BJ (cell line): ENCODE results near the gene GALNT2. TPM values are rescaled to one million over a fixed set of nuclear protein-coding genes. Genes with fewer than 3 reads are reported as not detected.

Experiments
- CTCF ChIA-PET: fragments of 350-600 bp; formaldehyde crosslinking; extraction: SDS; loops from one replicate; lab custom pipeline; 2021; ENCODE audit warnings: antibody characterized with exemption, inconsistent platforms; lab: Yijun Ruan, JAX
- POLR2A ChIA-PET: fragments of 300-600 bp; sonication (Branson Sonifier 250); formaldehyde crosslinking; extraction: SDS; loops from one replicate; lab custom pipeline; 2021; ENCODE audit warnings: antibody characterized with exemption; lab: Charles Lee
- DNase-seq: peaks from one replicate; pipeline ENCODE4 v3.0.0-alpha.2; 2011; ENCODE audit warnings: low read depth
- H3K27me3 ChIP-seq: 2 replicates; pipeline ENCODE4 v1.6.0; 2011; ENCODE audit warnings: low read length; ENCODE audit not compliant: control insufficient read depth, insufficient read depth
- H3K36me3 ChIP-seq: 2 replicates; pipeline ENCODE4 v1.5.1; 2011; ENCODE audit warnings: low read length; ENCODE audit not compliant: control insufficient read depth, insufficient read depth
- H3K4me3 ChIP-seq: 2 replicates; pipeline ENCODE4 v1.5.1; 2011; ENCODE audit warnings: low read depth, mild to moderate bottlenecking, control low read depth, low read length
- CTCF ChIP-seq: IDR thresholded peaks from 2 replicates; pipeline ENCODE4 v1.5.1; 2011; ENCODE audit warnings: low read depth, mild to moderate bottlenecking, control low read depth, inconsistent platforms, low read length, moderate library complexity; ENCODE audit not compliant: insufficient read depth
- polyA plus RNA-seq: library from polyadenylated mRNA; depleted of rRNA; stranded (reverse); fragments of >200 nt; gene quantifications from 2 replicates; pipeline ENCODE4 v1.2.3, GENCODE V29; 2011

GALNT2 gene
- polyA plus RNA-seq, 1 experiment = 90.9 TPM

DNA sequence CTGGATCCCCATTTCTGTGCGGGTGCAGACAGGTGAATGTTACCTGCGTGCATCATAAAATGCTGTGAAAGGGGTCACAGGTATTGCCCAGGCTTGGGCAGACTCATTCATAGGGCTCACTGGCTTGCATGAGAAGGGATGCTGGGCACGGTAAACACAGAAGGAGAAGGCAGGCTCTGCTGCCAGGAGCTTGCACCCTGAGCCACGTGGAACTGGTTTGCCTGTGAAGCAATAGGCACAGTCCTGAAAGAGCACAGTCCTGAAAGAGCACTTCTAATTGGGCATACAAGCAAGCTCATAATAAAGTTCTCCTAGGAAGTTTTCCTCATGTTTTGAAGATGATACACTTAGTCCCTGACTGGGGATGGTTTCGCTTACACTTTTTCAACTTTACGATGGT is 40.9 kb downstream of the GALNT2 start:
- no peak for TF ChIP-seq CTCF
- Histone ChIP-seq H3K27me3 (no peaks in the 10 kb centered on the region), H3K36me3 (no peaks in the 10 kb centered on the region), H3K4me3 (no peak overlapping the region)
- no peak for DNase-seq
- ChIA-PET CTCF (interaction anchor here (0.7 kb wide), 1 partner anchor 15 kb away, joined by 3 read pairs; no protein-coding TSS in a partner anchor), POLR2A (no interaction called here)

- POLR2A ChIA-PET = no interaction called here
- no peak for DNase-seq
- no peaks in the 10 kb centered on the region for H3K36me3 ChIP-seq
- TF ChIP-seq CTCF = no peak
- no peaks in the 10 kb centered on the region for H3K27me3 ChIP-seq
- CTCF ChIA-PET = interaction anchor here (0.7 kb wide), 1 partner anchor 14 kb away, joined by 3 read pairs; no protein-coding TSS in a partner anchor
- no peak overlapping the region for H3K4me3 ChIP-seq
These were observed 41.5 kb downstream of the GALNT2 start for GRCh38 chr1:230108580-230108979.

- ChIA-PET CTCF (no interaction called here), POLR2A (no interaction called here)
- no peak for TF ChIP-seq CTCF
- H3K27me3 ChIP-seq = no peaks in the 10 kb centered on the region
- no peak for DNase-seq
- no peak overlapping the region for H3K4me3 ChIP-seq
- no peaks in the 10 kb centered on the region for H3K36me3 ChIP-seq
These were observed 42.0 kb downstream of the GALNT2 start for GRCh38 chr1:230109066-230109465.

DNA sequence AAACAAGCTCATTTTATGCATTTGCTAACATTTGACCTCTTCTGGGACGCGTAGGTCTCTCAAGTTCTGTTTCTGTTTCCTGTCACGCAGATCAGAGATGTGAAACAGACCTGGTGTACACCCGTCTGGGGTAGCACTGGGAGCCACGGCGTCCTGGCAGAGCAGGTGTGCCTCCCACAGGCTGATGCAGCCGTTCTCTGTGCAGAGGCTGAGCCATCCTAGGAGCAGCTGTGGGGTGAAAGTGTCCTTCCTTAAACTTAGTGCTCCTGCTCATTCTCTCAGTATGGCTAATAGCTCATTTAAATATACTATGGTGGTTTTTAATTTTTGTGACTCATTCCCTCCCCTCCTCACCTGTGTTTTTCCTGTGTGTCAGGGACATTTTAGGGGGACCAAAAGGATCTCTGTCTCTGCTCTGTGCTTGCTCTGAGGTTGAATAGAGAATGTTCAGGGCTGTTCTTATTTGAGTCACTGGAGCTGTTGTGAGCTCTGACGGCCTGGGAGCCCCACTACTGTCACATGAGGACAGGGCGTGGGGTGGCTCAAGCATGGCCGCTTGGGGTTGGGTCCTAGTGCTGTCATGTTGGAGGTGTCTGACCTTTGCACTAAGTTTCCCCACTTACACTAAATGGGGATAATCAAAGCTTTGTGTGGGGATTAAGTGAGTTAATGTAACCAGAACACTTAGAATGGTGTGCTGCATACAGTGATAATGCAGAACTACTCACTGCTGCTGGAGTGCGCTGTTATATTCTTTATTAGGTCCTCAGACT is 43.0 kb downstream of the GALNT2 start:
- no peaks in the 10 kb centered on the region for H3K36me3 ChIP-seq
- CTCF ChIA-PET = no interaction called here
- no peaks in the 10 kb centered on the region for H3K27me3 ChIP-seq
- no peak for DNase-seq
- TF ChIP-seq CTCF = no peak
- H3K4me3 ChIP-seq = no peak overlapping the region
- POLR2A ChIA-PET = no interaction called here

DNA sequence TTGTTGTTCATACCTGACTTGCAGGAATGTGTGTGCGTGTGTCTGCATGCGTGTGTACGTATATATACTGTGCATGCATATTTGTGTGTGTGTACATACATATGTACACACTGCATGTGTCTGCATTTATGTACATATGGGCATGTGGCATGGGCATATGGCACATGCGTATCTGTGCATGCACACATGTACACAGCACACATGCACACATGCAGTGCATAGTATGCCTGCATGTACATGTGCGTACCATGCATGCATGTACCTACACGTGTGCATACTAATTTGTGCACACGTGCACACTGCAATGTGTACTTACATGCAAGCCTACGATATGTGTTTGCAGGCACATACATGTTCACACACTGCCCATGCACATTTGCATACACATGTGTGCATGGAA is 43.9 kb downstream of the GALNT2 start:
- ChIA-PET POLR2A (no interaction called here), CTCF (no interaction called here)
- no peak for DNase-seq
- Histone ChIP-seq H3K4me3 (no peak overlapping the region), H3K36me3 (no peaks in the 10 kb centered on the region), H3K27me3 (no peaks in the 10 kb centered on the region)
- TF ChIP-seq CTCF = no peak
